ENCODE data around the gene ARHGEF33.

The ARHGEF33 gene

DNA sequence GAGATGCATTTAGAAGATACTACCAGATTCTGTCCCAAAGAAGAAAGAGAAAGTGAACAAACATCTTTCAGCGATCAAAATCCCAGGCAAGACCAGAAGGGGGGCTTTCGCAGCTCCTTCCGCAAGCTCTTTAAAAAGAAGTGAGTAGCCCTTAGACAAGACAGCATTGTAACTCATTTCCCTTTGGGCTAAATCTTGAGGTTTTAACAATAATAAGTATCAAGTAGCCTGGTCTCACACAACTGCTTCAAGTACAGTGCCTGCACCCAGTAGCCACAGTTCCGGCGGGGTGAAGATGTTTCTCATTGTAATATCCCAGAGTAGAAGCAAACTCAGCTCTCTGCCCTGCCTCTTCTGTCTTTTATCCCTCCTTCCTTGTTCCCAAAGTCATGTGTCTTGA, 76.3 kb downstream of the ARHGEF33 start:
- Histone ChIP-seq H3K36me3 (ENCODE audit: control insufficient read depth in 1 of 2, insufficient read depth in 2 of 2, low read length in 2 of 2) (no peaks in the 10 kb centered on the region), H3K27me3 (ENCODE audit: low read depth, low read length) (no peaks in the 10 kb centered on the region), H3K4me1 (ENCODE audit: control insufficient read depth in 1 of 2, insufficient read depth in 2 of 2, low read length in 2 of 2) (peaks cover 0 to 5% of the 10 kb centered on the region in 2 donors), H3K4me3 (ENCODE audit: low read depth in 1 of 2, low read length in 2 of 2) (no peak overlapping the region), H3K27ac (ENCODE audit: low read length) (no peak overlapping the region), H3K9me3 (ENCODE audit: control insufficient read depth in 1 of 2, low read length in 2 of 2) (no peaks in the 10 kb centered on the region)

DNA sequence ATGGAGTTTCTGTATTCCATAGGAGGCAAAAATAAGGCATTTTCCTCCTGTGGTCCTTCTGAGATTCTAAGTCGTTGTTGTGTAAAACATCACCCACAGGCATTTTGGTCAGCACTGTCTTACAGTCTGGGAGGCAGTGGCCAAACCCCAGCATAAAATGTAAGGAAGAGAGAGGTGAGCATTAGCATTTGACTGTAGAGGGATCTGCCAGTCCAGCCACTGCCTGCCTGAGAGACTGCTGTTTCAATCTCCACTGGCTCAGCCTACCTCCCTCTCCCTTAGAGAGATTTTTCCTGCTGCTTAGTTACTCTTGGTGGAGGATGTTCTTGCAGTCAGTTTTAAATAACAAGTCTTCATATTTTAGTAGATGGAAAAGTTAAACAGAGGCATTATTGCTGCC, 77.0 kb downstream of the ARHGEF33 start:
- no peak overlapping the region for H3K27ac ChIP-seq (ENCODE audit: low read length)
- H3K4me3 ChIP-seq (ENCODE audit: low read depth in 1 of 2, low read length in 2 of 2) = no peak overlapping the region
- H3K27me3 ChIP-seq (ENCODE audit: low read depth, low read length) = no peaks in the 10 kb centered on the region
- peaks cover 0 to 5% of the 10 kb centered on the region in 2 donors for H3K4me1 ChIP-seq (ENCODE audit: control insufficient read depth in 1 of 2, insufficient read depth in 2 of 2, low read length in 2 of 2)
- no peaks in the 10 kb centered on the region for H3K36me3 ChIP-seq (ENCODE audit: control insufficient read depth in 1 of 2, insufficient read depth in 2 of 2, low read length in 2 of 2)
- no peaks in the 10 kb centered on the region for H3K9me3 ChIP-seq (ENCODE audit: control insufficient read depth in 1 of 2, low read length in 2 of 2)

DNA sequence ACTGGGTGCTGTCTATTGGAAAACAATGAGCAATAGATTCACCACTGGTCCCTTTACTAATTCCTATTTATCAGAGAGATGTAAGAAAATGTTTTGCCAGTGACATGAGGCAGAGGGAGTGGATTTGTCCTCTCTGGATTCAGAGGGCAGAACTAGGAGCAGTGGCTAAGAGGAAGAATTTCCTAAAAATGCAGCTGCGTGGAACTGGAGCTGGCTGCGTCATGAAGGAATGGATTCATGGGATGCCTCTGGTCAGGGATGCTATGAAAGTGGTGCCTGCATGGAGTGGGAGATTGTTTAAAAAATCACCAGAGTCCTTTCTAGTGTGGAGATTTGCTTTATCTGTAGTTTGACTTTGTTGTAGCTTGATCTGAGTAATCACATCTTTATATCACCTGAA, 78.3 kb downstream of the ARHGEF33 start:
- peaks cover 0 to 5% of the 10 kb centered on the region in 2 donors for H3K4me1 ChIP-seq (ENCODE audit: control insufficient read depth in 1 of 2, insufficient read depth in 2 of 2, low read length in 2 of 2)
- no peak overlapping the region for H3K4me3 ChIP-seq (ENCODE audit: low read depth in 1 of 2, low read length in 2 of 2)
- H3K27ac ChIP-seq (ENCODE audit: low read length) = no peak overlapping the region
- H3K36me3 ChIP-seq (ENCODE audit: control insufficient read depth in 1 of 2, insufficient read depth in 2 of 2, low read length in 2 of 2) = no peaks in the 10 kb centered on the region
- H3K9me3 ChIP-seq (ENCODE audit: control insufficient read depth in 1 of 2, low read length in 2 of 2) = no peaks in the 10 kb centered on the region
- no peaks in the 10 kb centered on the region for H3K27me3 ChIP-seq (ENCODE audit: low read depth, low read length)

DNA sequence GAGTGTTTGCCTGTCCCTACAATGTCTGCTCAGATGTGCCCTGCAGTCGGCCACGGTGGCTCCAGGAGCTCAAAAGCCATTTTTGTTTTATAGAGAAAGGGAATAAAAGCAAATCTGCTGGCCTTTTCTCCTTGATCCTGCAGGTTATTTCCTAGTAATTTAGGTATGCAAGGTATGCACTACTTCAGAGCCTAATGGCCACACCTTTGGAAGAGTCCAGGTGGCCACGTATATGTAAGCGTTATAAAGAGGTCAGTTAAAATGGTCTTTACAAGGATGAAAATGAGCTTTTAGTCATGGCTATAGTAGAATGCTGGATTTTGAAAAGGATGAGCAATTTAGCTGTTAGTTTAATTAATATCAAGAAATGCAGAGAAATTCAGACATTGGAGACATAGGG, 81.7 kb downstream of the ARHGEF33 start:
- no peaks in the 10 kb centered on the region for H3K36me3 ChIP-seq (ENCODE audit: control insufficient read depth in 1 of 2, insufficient read depth in 2 of 2, low read length in 2 of 2)
- H3K27me3 ChIP-seq (ENCODE audit: low read depth, low read length) = no peaks in the 10 kb centered on the region
- no peak overlapping the region for H3K27ac ChIP-seq (ENCODE audit: low read length)
- H3K4me1 ChIP-seq (ENCODE audit: control insufficient read depth in 1 of 2, insufficient read depth in 2 of 2, low read length in 2 of 2) = peaks cover 0 to 5% of the 10 kb centered on the region in 2 donors
- no peaks in the 10 kb centered on the region for H3K9me3 ChIP-seq (ENCODE audit: control insufficient read depth in 1 of 2, low read length in 2 of 2)
- H3K4me3 ChIP-seq (ENCODE audit: low read depth in 1 of 2, low read length in 2 of 2) = no peak overlapping the region

DNA sequence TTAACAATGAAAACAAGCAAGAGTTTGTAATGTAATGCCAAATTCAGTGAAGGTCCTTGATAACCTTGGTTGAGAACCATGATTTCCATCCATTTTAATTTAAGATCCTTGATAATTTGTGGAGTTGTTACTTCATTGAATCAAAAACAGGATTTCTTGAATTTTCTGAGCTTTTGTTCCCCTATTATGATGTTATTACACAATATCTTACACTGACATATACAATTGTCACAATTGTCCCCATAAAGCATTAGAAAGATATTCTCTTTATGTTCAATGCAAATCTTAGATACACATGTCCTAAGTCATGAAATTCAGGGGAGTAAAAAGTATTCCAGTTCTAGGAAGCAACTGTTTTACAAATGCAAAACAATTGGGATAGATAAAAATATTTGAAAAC, 83.6 kb downstream of the ARHGEF33 start:
- no peak overlapping the region for H3K4me3 ChIP-seq (ENCODE audit: low read depth in 1 of 2, low read length in 2 of 2)
- H3K4me1 ChIP-seq (ENCODE audit: control insufficient read depth in 1 of 2, insufficient read depth in 2 of 2, low read length in 2 of 2) = peaks cover 0 to 5% of the 10 kb centered on the region in 2 donors
- H3K36me3 ChIP-seq (ENCODE audit: control insufficient read depth in 1 of 2, insufficient read depth in 2 of 2, low read length in 2 of 2) = no peaks in the 10 kb centered on the region
- H3K9me3 ChIP-seq (ENCODE audit: control insufficient read depth in 1 of 2, low read length in 2 of 2) = no peaks in the 10 kb centered on the region
- no peak overlapping the region for H3K27ac ChIP-seq (ENCODE audit: low read length)
- no peaks in the 10 kb centered on the region for H3K27me3 ChIP-seq (ENCODE audit: low read depth, low read length)

DNA sequence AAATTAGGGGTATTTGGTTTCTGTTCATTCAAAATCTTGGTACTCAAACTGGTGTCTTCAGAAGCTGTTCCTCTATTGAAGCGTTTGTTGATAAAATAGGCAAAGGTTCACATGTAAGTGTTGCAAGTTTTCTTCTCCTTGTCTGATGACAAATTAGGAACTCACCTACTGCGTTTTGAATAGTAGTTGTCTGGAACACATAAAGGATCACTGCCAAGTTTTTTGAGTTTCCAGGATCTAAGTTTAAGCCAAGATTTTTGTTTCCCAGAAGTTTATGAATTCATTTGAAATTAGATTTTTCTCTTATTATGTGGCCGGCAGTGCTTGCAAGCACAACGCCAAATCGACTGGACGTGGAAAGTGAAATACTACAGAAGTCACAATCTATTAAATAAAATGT, 85.4 kb downstream of the ARHGEF33 start:
- H3K9me3 ChIP-seq (ENCODE audit: control insufficient read depth in 1 of 2, low read length in 2 of 2) = no peaks in the 10 kb centered on the region

DNA sequence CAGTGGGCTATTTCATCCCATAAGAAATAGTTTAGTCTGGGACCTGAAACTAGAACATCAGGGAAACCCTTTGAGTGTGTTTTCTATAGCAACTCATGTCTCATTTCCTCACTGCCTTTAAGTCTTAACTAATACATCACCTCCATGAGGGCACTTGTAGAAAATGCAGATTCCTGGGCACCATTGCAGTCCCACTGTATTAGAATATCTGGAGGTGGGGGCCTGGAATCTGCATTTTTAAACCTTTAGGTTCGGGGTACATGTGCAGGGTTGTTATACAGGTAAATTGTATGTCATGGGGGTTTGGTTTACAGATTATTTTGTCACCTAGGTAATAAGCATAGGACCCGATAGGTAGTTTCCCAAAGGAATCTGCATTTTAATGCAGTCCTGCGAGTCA, 87.4 kb downstream of the ARHGEF33 start:
- H3K9me3 ChIP-seq (ENCODE audit: control insufficient read depth in 1 of 2, low read length in 2 of 2) = no peaks in the 10 kb centered on the region
- no peaks in the 10 kb centered on the region for H3K4me1 ChIP-seq (ENCODE audit: control insufficient read depth in 1 of 2, insufficient read depth in 2 of 2, low read length in 2 of 2)
- H3K4me3 ChIP-seq (ENCODE audit: low read depth in 1 of 2, low read length in 2 of 2) = no peak overlapping the region
- no peaks in the 10 kb centered on the region for H3K36me3 ChIP-seq (ENCODE audit: control insufficient read depth in 1 of 2, insufficient read depth in 2 of 2, low read length in 2 of 2)
- H3K27me3 ChIP-seq (ENCODE audit: low read depth, low read length) = no peaks in the 10 kb centered on the region
- H3K27ac ChIP-seq (ENCODE audit: low read length) = no peak overlapping the region

More for the DNA sequence above, 85.4 kb downstream of the ARHGEF33 start:
- Histone ChIP-seq H3K27ac (ENCODE audit: low read length) (no peak overlapping the region), H3K36me3 (ENCODE audit: control insufficient read depth in 1 of 2, insufficient read depth in 2 of 2, low read length in 2 of 2) (no peaks in the 10 kb centered on the region), H3K27me3 (ENCODE audit: low read depth, low read length) (no peaks in the 10 kb centered on the region), H3K4me1 (ENCODE audit: control insufficient read depth in 1 of 2, insufficient read depth in 2 of 2, low read length in 2 of 2) (no peaks in the 10 kb centered on the region), H3K4me3 (ENCODE audit: low read depth in 1 of 2, low read length in 2 of 2) (peak overlapping the region in 1 of 2 donors; percentile 2)

DNA sequence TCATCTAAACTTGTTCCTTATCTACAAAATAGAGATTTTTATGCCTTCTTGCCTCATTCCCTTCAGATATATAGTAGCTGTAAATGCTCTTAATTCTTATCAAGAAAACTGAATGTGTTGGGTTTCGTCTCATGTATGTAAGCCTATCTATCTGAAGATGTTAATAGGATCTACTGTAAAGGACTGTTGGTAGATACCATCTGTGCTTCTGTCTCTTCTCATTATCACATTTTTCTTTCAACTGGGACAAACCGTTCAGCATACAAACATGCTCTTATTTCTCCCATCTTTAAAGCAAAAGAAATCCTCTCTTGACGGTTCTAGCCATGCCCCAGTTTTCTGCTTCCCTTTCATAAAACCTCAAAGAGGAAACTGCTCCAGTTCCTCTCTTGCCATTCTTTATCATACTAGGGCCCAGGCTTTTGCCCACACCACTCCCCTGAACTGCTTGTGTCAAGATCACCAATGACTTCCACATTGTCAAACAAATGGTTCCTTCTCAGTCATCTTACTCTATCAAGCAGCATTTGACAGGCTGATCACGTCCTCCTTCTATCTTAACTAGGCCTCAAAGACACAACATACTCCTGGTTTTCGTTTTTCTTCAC, 88.7 kb downstream of the ARHGEF33 start:
- Histone ChIP-seq H3K36me3 (ENCODE audit: control insufficient read depth in 1 of 2, insufficient read depth in 2 of 2, low read length in 2 of 2) (peaks cover 0 to 2% of the 10 kb centered on the region in 2 donors), H3K27me3 (ENCODE audit: low read depth, low read length) (no peaks in the 10 kb centered on the region), H3K4me1 (ENCODE audit: control insufficient read depth in 1 of 2, insufficient read depth in 2 of 2, low read length in 2 of 2) (no peaks in the 10 kb centered on the region), H3K27ac (ENCODE audit: low read length) (no peak overlapping the region), H3K9me3 (ENCODE audit: control insufficient read depth in 1 of 2, low read length in 2 of 2) (no peaks in the 10 kb centered on the region), H3K4me3 (ENCODE audit: low read depth in 1 of 2, low read length in 2 of 2) (no peak overlapping the region)

DNA sequence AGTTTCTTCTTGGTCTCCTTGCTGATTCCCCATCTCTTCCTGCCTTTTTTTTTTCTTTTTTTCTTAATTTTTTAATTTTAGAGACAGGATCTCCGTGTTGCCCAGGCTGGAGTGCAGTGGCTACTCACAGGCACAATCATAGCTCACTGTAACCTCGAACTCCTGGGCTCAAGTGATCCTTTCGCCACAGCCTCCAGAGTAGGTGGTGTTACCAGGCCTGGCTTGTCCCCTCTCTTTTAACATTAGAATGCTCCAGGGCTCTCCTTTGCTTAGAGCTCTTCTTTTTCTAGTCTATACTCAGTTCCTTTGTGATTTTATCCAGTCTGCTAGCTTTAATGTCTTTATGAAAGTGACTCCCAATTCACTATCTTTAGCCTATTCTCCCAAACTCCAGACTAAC, 89.2 kb downstream of the ARHGEF33 start:
- no peaks in the 10 kb centered on the region for H3K4me1 ChIP-seq (ENCODE audit: control insufficient read depth in 1 of 2, insufficient read depth in 2 of 2, low read length in 2 of 2)
- no peaks in the 10 kb centered on the region for H3K27me3 ChIP-seq (ENCODE audit: low read depth, low read length)
- H3K27ac ChIP-seq (ENCODE audit: low read length) = no peak overlapping the region
- no peak overlapping the region for H3K4me3 ChIP-seq (ENCODE audit: low read depth in 1 of 2, low read length in 2 of 2)
- H3K36me3 ChIP-seq (ENCODE audit: control insufficient read depth in 1 of 2, insufficient read depth in 2 of 2, low read length in 2 of 2) = peaks cover 2 to 6% of the 10 kb centered on the region in 2 donors
- H3K9me3 ChIP-seq (ENCODE audit: control insufficient read depth in 1 of 2, low read length in 2 of 2) = no peaks in the 10 kb centered on the region

DNA sequence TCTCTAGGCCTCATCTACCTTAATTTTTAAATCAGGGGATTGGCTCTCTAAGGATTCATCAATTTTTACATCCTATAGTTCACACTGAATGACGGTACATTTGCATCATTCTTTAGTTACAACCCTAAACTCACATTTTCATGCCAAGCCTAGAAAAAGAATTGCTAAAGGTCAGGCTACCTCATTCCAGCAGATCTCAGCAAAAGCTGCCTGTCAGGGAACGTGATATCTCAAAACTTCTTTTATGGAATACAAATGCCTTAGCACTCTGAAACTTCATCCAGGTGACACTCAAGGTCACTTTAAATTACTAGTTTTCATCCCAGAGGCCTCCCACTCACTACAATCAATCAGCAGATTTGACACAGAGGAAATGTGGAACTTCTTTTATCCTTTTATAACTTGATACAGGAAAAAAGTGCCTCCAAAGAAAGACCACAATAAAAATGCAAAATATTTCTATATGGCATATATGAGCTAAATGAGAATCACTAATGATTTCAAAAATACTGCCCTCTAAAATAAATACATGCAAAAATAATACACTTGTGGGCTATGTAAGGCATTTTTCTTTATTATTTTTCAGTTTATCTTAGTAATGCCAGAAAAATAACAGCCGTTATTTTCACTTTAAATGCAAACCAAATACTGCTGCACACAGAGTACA, 91.5 kb downstream of the ARHGEF33 start:
- H3K9me3 ChIP-seq (ENCODE audit: control insufficient read depth in 1 of 2, low read length in 2 of 2) = no peaks in the 10 kb centered on the region
- H3K27ac ChIP-seq (ENCODE audit: low read length) = no peak overlapping the region
- no peak overlapping the region for H3K4me3 ChIP-seq (ENCODE audit: low read depth in 1 of 2, low read length in 2 of 2)
- no peaks in the 10 kb centered on the region for H3K27me3 ChIP-seq (ENCODE audit: low read depth, low read length)
- H3K36me3 ChIP-seq (ENCODE audit: control insufficient read depth in 1 of 2, insufficient read depth in 2 of 2, low read length in 2 of 2) = peaks cover 16 to 27% of the 10 kb centered on the region in 2 donors
- no peaks in the 10 kb centered on the region for H3K4me1 ChIP-seq (ENCODE audit: control insufficient read depth in 1 of 2, insufficient read depth in 2 of 2, low read length in 2 of 2)

DNA sequence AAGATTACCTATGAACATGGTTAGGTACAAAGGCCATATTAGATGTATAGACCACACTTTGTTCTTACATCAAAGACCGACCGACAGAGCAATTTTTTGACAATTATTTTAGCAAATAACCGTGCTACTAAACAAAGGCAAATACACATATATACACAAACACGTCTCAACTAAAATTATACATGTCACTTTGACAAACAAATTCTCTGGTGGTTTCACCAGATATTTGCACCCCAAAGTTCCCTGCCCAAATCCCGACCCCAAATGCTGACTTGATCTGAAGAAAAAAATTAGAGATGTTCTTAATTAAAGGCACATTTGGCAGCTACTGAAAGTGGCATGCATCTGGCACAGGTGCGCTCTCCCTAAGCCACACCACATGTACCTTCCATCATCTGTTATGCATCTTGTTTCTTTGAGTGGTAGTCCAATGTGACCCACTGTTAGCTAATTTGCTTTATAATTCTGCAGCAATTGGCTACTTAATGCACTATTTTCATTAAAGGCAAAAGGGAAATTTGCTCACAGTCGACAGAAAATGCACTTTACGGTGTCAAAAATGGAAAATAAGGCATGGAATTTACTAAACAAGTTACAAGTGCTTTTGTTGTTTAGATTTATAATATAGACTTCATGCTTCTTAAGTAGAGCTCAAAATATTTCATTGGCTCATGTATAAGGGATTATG, 92.1 kb downstream of the ARHGEF33 start:
- Histone ChIP-seq H3K4me1 (ENCODE audit: control insufficient read depth in 1 of 2, insufficient read depth in 2 of 2, low read length in 2 of 2) (no peaks in the 10 kb centered on the region), H3K27ac (ENCODE audit: low read length) (no peak overlapping the region), H3K36me3 (ENCODE audit: control insufficient read depth in 1 of 2, insufficient read depth in 2 of 2, low read length in 2 of 2) (peaks cover 16 to 27% of the 10 kb centered on the region in 2 donors), H3K4me3 (ENCODE audit: low read depth in 1 of 2, low read length in 2 of 2) (no peak overlapping the region), H3K27me3 (ENCODE audit: low read depth, low read length) (no peaks in the 10 kb centered on the region), H3K9me3 (ENCODE audit: control insufficient read depth in 1 of 2, low read length in 2 of 2) (no peaks in the 10 kb centered on the region)
